ENCODE data around the gene ELL.
A peak's percentile ranks its signal among the peaks of the same experiment; 100 is the strongest.

Gene ELL

GRCh38 chr19:18501832-18502231 is 20.0 kb downstream of the ELL start:
- no peak for TF ChIP-seq GABPA (IDR thresholded peaks at IDR 0.05; ENCODE audit: low read depth)
- TF ChIP-seq POLR2AphosphoS5 (IDR thresholded peaks at IDR 0.05; ENCODE audit: low read depth): 0 out of 2 replicates have a peak, but pooled peaks have one; percentile 41
- TF ChIP-seq REST (IDR thresholded peaks at IDR 0.05; ENCODE audit: insufficient replicate concordance, low read depth): no peak
- TF ChIP-seq CTCF (IDR thresholded peaks at IDR 0.05; ENCODE audit: insufficient read depth, low read length): no peak
- TF ChIP-seq SPI1 (IDR thresholded peaks at IDR 0.05; ENCODE audit: borderline replicate concordance, low read depth): 0 out of 2 replicates have a peak, but pooled peaks have one; percentile 13
- H3K4me3 ChIP-seq (replicated peaks; ENCODE audit: insufficient read depth, low read length): no peak overlapping the region
- peak overlapping the region; percentile 71 for H3K27ac ChIP-seq (replicated peaks)
- H3K27me3 ChIP-seq (ENCODE audit: insufficient read depth, poor library complexity, severe bottlenecking): no peaks in the 10 kb centered on the region
- DNase-seq (ENCODE audit: low read depth in 1 of 2, low spot score in 1 of 2): peak in 1 of 2 experiments; percentile 88

- Histone ChIP-seq H3K27me3 (ENCODE audit: insufficient read depth, poor library complexity, severe bottlenecking) (no peaks in the 10 kb centered on the region), H3K4me3 (replicated peaks; ENCODE audit: insufficient read depth, low read length) (no peak overlapping the region), H3K27ac (replicated peaks) (peak overlapping the region; percentile 71)
- TF ChIP-seq REST (IDR thresholded peaks at IDR 0.05; ENCODE audit: insufficient replicate concordance, low read depth) (no peak), SPI1 (IDR thresholded peaks at IDR 0.05; ENCODE audit: borderline replicate concordance, low read depth) (no peak), CTCF (IDR thresholded peaks at IDR 0.05; ENCODE audit: insufficient read depth, low read length) (no peak), GABPA (IDR thresholded peaks at IDR 0.05; ENCODE audit: low read depth) (no peak), POLR2AphosphoS5 (IDR thresholded peaks at IDR 0.05; ENCODE audit: low read depth) (no peak)
- DNase-seq (ENCODE audit: low read depth in 1 of 2, low spot score in 1 of 2): no peak
Measured at GRCh38 chr19:18501351-18501750, 20.5 kb downstream of the ELL start.

GRCh38 chr19:18500799-18501198 is 21.1 kb downstream of the ELL start:
- Histone ChIP-seq H3K27ac (replicated peaks) (no peak overlapping the region), H3K27me3 (ENCODE audit: insufficient read depth, poor library complexity, severe bottlenecking) (no peaks in the 10 kb centered on the region), H3K4me3 (replicated peaks; ENCODE audit: insufficient read depth, low read length) (no peak overlapping the region)
- TF ChIP-seq SPI1 (IDR thresholded peaks at IDR 0.05; ENCODE audit: borderline replicate concordance, low read depth): no peak
- DNase-seq (ENCODE audit: low read depth in 1 of 2, low spot score in 1 of 2): no peak

GRCh38 chr19:18500376-18500775 is 21.5 kb downstream of the ELL start:
- Histone ChIP-seq H3K27ac (replicated peaks) (no peak overlapping the region), H3K27me3 (ENCODE audit: insufficient read depth, poor library complexity, severe bottlenecking) (no peaks in the 10 kb centered on the region), H3K4me3 (replicated peaks; ENCODE audit: insufficient read depth, low read length) (no peak overlapping the region)
- DNase-seq (ENCODE audit: low read depth in 1 of 2, low spot score in 1 of 2): no peak
- TF ChIP-seq GABPA (IDR thresholded peaks at IDR 0.05; ENCODE audit: low read depth) (no peak), CTCF (IDR thresholded peaks at IDR 0.05; ENCODE audit: insufficient read depth, low read length) (no peak), POLR2AphosphoS5 (IDR thresholded peaks at IDR 0.05; ENCODE audit: low read depth) (no peak), SPI1 (IDR thresholded peaks at IDR 0.05; ENCODE audit: borderline replicate concordance, low read depth) (no peak), REST (IDR thresholded peaks at IDR 0.05; ENCODE audit: insufficient replicate concordance, low read depth) (no peak)

Data from HL-60 (cell line).